SU-DHL-6 (cell line): Measurements from ENCODE around the gene MMP7.

Source experiments
- CTCF ChIP-seq: fragments of 200-600 bp; sonication (generic); IDR thresholded peaks from one replicate; pipeline ENCODE4 v1.5.1; 2017; ENCODE audit warnings: antibody characterized with exemption, mild to moderate bottlenecking, low read length, moderate library complexity; ENCODE audit not compliant: insufficient read depth, poor library complexity, severe bottlenecking
- EZH2phosphoT487 ChIP-seq: fragments of 200-600 bp; sonication (generic), shearing (Covaris generic); conservative IDR thresholded peaks from 2 replicates; pipeline ENCODE4 v1.6.1; 2018; ENCODE audit warnings: mild to moderate bottlenecking, antibody characterized with exemption, low read length, moderate library complexity, mixed read lengths

DNA sequence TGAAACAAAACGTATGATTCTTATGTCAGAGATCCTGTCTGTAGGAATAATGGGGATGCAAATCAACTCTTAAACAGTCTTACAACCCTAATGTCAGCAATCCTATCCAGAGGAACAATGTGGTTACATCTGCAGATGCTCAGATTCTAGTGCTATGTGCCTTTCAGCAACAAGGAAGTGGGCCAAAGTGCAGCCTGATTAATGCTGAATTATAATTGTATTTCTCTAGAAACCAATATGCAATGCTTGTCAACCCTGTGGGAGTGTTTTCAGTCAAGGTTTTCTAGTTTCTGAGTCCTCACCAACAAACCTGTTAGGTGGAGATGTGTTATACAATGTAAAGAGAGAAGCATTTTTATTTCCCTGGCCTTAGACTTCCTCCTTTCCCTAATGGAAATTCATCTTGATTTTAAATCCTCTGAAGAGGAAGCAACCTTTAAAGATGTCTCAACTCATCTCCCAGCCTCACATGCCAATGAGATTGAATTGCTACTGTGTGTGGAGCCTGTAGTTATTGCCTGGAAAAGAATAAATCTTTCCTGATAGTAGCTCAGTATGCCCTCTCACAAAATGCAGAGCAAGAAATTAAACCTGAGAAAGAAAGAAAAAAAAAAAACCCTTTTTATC, 51.8 kb downstream of the MMP7 start:
- TF ChIP-seq CTCF (no peak), EZH2phosphoT487 (no peak)
